Activated naive CD8-positive, alpha-beta T cell (primary cell): Measurements from ENCODE around the gene CDS2.
A peak's percentile ranks its signal among the peaks of the same experiment; 100 is the strongest.
"Not testable (repeated sequence)": the region's sequence is repeated elsewhere in the genome, so short reads cannot be mapped to it uniquely, and the experiment has no call there.

Source experiments
- H3K27ac Mint-ChIP-seq: one replicate; pipeline ENCODE4 v1.8.0; 2021; ENCODE audit warnings: mixed read lengths
- H3K27me3 Mint-ChIP-seq: one replicate; pipeline ENCODE4 v1.8.0; 2021; ENCODE audit warnings: mixed read lengths
- H3K36me3 Mint-ChIP-seq: one replicate; pipeline ENCODE4 v1.8.0; 2021; ENCODE audit warnings: mixed read lengths
- H3K4me1 Mint-ChIP-seq: one replicate; pipeline ENCODE4 v1.8.0; 2021; ENCODE audit warnings: low read depth, mixed read lengths
- H3K4me3 Mint-ChIP-seq: one replicate; pipeline ENCODE4 v1.8.0; 2021; ENCODE audit warnings: mild to moderate bottlenecking, mixed read lengths
- H3K9me3 Mint-ChIP-seq: one replicate; pipeline ENCODE4 v1.8.0; 2021; ENCODE audit warnings: low read depth, mixed read lengths

Gene CDS2

GRCh38 chr20:5126512-5127203, at the start of gene CDS2:
TSS of gene CDS2 (plus strand) at chr20:5127008. CDS start at chr20:5127093, 85 bp downstream.
- no peaks in the 10 kb centered on the region for H3K36me3 Mint-ChIP-seq
- H3K4me1 Mint-ChIP-seq, result peaks cover 33% of the 10 kb centered on the region
- H3K27me3 Mint-ChIP-seq, result no peaks in the 10 kb centered on the region
- no peaks in the 10 kb centered on the region for H3K9me3 Mint-ChIP-seq
- peak within 1 kb of the TSS; percentile 96 for H3K4me3 Mint-ChIP-seq
- peak within 1 kb of the TSS; percentile 92 for H3K27ac Mint-ChIP-seq

- Mint-ChIP-seq H3K36me3 (no peaks in the 10 kb centered on the region), H3K27ac (peak overlapping the region; percentile 89), H3K4me3 (peak overlapping the region; percentile 74), H3K9me3 (no peaks in the 10 kb centered on the region), H3K27me3 (no peaks in the 10 kb centered on the region), H3K4me1 (peaks cover 36% of the 10 kb centered on the region)
Observed at GRCh38 chr20:5077761-5078387, 48.9 kb upstream of the CDS2 start.

GRCh38 chr20:5078399-5078958, 48.3 kb upstream of the CDS2 start:
- H3K9me3 Mint-ChIP-seq, result no peaks in the 10 kb centered on the region

GRCh38 chr20:5080384-5080877, 46.4 kb upstream of the CDS2 start:
- Mint-ChIP-seq H3K4me3 (no peak overlapping the region), H3K4me1 (peaks cover 33% of the 10 kb centered on the region), H3K36me3 (peaks cover 2% of the 10 kb centered on the region), H3K27ac (peak overlapping the region; percentile 67), H3K9me3 (no peaks in the 10 kb centered on the region), H3K27me3 (no peaks in the 10 kb centered on the region)

More at GRCh38 chr20:5078399-5078958, 48.3 kb upstream of the CDS2 start:
- H3K27me3 Mint-ChIP-seq, result no peaks in the 10 kb centered on the region
- peaks cover 36% of the 10 kb centered on the region for H3K4me1 Mint-ChIP-seq
- H3K27ac Mint-ChIP-seq, result peak overlapping the region; percentile 89
- no peaks in the 10 kb centered on the region for H3K36me3 Mint-ChIP-seq
- peak overlapping the region; percentile 74 for H3K4me3 Mint-ChIP-seq

- H3K4me3 Mint-ChIP-seq, result no peak overlapping the region
- no peaks in the 10 kb centered on the region for H3K27me3 Mint-ChIP-seq
- no peaks in the 10 kb centered on the region for H3K9me3 Mint-ChIP-seq
- peaks cover 2% of the 10 kb centered on the region for H3K36me3 Mint-ChIP-seq
- peaks cover 19% of the 10 kb centered on the region for H3K4me1 Mint-ChIP-seq
- H3K27ac Mint-ChIP-seq, result no peak overlapping the region
Observed at GRCh38 chr20:5085380-5085779, 41.4 kb upstream of the CDS2 start.

GRCh38 chr20:5088688-5089087, 38.1 kb upstream of the CDS2 start:
- H3K27me3 Mint-ChIP-seq, result no peaks in the 10 kb centered on the region
- H3K36me3 Mint-ChIP-seq, result peaks cover 2% of the 10 kb centered on the region
- no peaks in the 10 kb centered on the region for H3K9me3 Mint-ChIP-seq
- H3K4me3 Mint-ChIP-seq, result no peak overlapping the region
- H3K4me1 Mint-ChIP-seq, result peaks cover 16% of the 10 kb centered on the region
- H3K27ac Mint-ChIP-seq, result no peak overlapping the region

GRCh38 chr20:5090191-5090590, 36.6 kb upstream of the CDS2 start:
- Mint-ChIP-seq H3K27ac (peak overlapping the region; percentile 72), H3K4me1 (peaks cover 16% of the 10 kb centered on the region), H3K9me3 (no peaks in the 10 kb centered on the region), H3K36me3 (peaks cover 2% of the 10 kb centered on the region), H3K27me3 (no peaks in the 10 kb centered on the region), H3K4me3 (no peak overlapping the region)

- Mint-ChIP-seq H3K4me3 (no peak overlapping the region), H3K36me3 (peaks cover 2% of the 10 kb centered on the region), H3K27me3 (no peaks in the 10 kb centered on the region), H3K27ac (peak overlapping the region; percentile 16), H3K4me1 (peaks cover 16% of the 10 kb centered on the region), H3K9me3 (no peaks in the 10 kb centered on the region)
Observed at GRCh38 chr20:5091902-5092301, 34.9 kb upstream of the CDS2 start.

GRCh38 chr20:5092765-5093339, 34.0 kb upstream of the CDS2 start:
- H3K27ac Mint-ChIP-seq, result no peak overlapping the region
- H3K4me1 Mint-ChIP-seq, result peaks cover 16% of the 10 kb centered on the region
- H3K27me3 Mint-ChIP-seq, result no peaks in the 10 kb centered on the region
- H3K4me3 Mint-ChIP-seq, result no peak overlapping the region
- peaks cover 2% of the 10 kb centered on the region for H3K36me3 Mint-ChIP-seq
- no peaks in the 10 kb centered on the region for H3K9me3 Mint-ChIP-seq

GRCh38 chr20:5095454-5095853, 31.4 kb upstream of the CDS2 start:
- no peak overlapping the region for H3K27ac Mint-ChIP-seq
- no peak overlapping the region for H3K4me3 Mint-ChIP-seq
- H3K27me3 Mint-ChIP-seq, result no peaks in the 10 kb centered on the region
- H3K36me3 Mint-ChIP-seq, result peaks cover 2% of the 10 kb centered on the region
- H3K9me3 Mint-ChIP-seq, result no peaks in the 10 kb centered on the region
- H3K4me1 Mint-ChIP-seq, result peaks cover 3% of the 10 kb centered on the region

- Mint-ChIP-seq H3K9me3 (no peaks in the 10 kb centered on the region), H3K4me1 (peaks cover 5% of the 10 kb centered on the region), H3K36me3 (peaks cover 4% of the 10 kb centered on the region), H3K27me3 (no peaks in the 10 kb centered on the region), H3K4me3 (no peak overlapping the region), H3K27ac (peak overlapping the region; percentile 70)
Observed at GRCh38 chr20:5095931-5096330, 30.9 kb upstream of the CDS2 start.

GRCh38 chr20:5096463-5096862, 30.3 kb upstream of the CDS2 start:
- no peak overlapping the region for H3K4me3 Mint-ChIP-seq
- H3K9me3 Mint-ChIP-seq, result no peaks in the 10 kb centered on the region
- no peaks in the 10 kb centered on the region for H3K27me3 Mint-ChIP-seq
- H3K36me3 Mint-ChIP-seq, result peaks cover 4% of the 10 kb centered on the region
- peaks cover 9% of the 10 kb centered on the region for H3K4me1 Mint-ChIP-seq
- peak overlapping the region; percentile 70 for H3K27ac Mint-ChIP-seq

- not testable (repeated sequence) for H3K36me3 Mint-ChIP-seq, H3K9me3 Mint-ChIP-seq, H3K27ac Mint-ChIP-seq, H3K27me3 Mint-ChIP-seq, H3K4me3 Mint-ChIP-seq
- H3K4me1 Mint-ChIP-seq, result peaks cover 13% of the 10 kb centered on the region
Observed at GRCh38 chr20:5099009-5099408, 27.8 kb upstream of the CDS2 start.

GRCh38 chr20:5099909-5100308, 26.9 kb upstream of the CDS2 start:
- H3K27me3 Mint-ChIP-seq, result not testable (repeated sequence)

GRCh38 chr20:5100684-5101347, 26.0 kb upstream of the CDS2 start:
- Mint-ChIP-seq H3K36me3 (peaks cover 7% of the 10 kb centered on the region), H3K9me3 (no peaks in the 10 kb centered on the region), H3K27ac (no peak overlapping the region), H3K4me3 (no peak overlapping the region), H3K27me3 (no peaks in the 10 kb centered on the region), H3K4me1 (peaks cover 16% of the 10 kb centered on the region)

More at GRCh38 chr20:5099909-5100308, 26.9 kb upstream of the CDS2 start:
- H3K4me3 Mint-ChIP-seq, H3K9me3 Mint-ChIP-seq, H3K27ac Mint-ChIP-seq, H3K36me3 Mint-ChIP-seq: not testable (repeated sequence)
- peaks cover 16% of the 10 kb centered on the region for H3K4me1 Mint-ChIP-seq
